ENCODE data around the gene ZNF341. TPM values are rescaled to one million over a fixed set of nuclear protein-coding genes. Genes with fewer than 3 reads are reported as not detected.
"Not testable (repeated sequence)": the region's sequence is repeated elsewhere in the genome, so short reads cannot be mapped to it uniquely, and the experiment has no call there.

Gene ZNF341
- total RNA-seq, 3 donors from 2014 or later = 5.0 to 5.6 (median 5.1) TPM

- ATAC-seq = no peak
- H3K4me1 ChIP-seq (ENCODE audit: low read depth) = peaks cover 27% of the 10 kb centered on the region
- no peak overlapping the region for H3K4me3 ChIP-seq
- intact Hi-C loops (cut with DNase I, micrococcal nuclease) = no loop called here
- TF ChIP-seq, protein P1, sequence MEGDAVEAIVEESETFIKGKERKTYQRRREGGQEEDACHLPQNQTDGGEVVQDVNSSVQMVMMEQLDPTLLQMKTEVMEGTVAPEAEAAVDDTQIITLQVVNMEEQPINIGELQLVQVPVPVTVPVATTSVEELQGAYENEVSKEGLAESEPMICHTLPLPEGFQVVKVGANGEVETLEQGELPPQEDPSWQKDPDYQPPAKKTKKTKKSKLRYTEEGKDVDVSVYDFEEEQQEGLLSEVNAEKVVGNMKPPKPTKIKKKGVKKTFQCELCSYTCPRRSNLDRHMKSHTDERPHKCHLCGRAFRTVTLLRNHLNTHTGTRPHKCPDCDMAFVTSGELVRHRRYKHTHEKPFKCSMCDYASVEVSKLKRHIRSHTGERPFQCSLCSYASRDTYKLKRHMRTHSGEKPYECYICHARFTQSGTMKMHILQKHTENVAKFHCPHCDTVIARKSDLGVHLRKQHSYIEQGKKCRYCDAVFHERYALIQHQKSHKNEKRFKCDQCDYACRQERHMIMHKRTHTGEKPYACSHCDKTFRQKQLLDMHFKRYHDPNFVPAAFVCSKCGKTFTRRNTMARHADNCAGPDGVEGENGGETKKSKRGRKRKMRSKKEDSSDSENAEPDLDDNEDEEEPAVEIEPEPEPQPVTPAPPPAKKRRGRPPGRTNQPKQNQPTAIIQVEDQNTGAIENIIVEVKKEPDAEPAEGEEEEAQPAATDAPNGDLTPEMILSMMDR (IDR thresholded peaks at IDR 0.05) = no peak
- no peaks in the 10 kb centered on the region for H3K9me3 ChIP-seq
- peak in 1 of 3 donors; percentile 41 for DNase-seq
- no peaks in the 10 kb centered on the region for H3K36me3 ChIP-seq (ENCODE audit: low read depth)
These were observed 59.7 kb downstream of the ZNF341 start for GRCh38 chr20:33791540-33791939.

DNA sequence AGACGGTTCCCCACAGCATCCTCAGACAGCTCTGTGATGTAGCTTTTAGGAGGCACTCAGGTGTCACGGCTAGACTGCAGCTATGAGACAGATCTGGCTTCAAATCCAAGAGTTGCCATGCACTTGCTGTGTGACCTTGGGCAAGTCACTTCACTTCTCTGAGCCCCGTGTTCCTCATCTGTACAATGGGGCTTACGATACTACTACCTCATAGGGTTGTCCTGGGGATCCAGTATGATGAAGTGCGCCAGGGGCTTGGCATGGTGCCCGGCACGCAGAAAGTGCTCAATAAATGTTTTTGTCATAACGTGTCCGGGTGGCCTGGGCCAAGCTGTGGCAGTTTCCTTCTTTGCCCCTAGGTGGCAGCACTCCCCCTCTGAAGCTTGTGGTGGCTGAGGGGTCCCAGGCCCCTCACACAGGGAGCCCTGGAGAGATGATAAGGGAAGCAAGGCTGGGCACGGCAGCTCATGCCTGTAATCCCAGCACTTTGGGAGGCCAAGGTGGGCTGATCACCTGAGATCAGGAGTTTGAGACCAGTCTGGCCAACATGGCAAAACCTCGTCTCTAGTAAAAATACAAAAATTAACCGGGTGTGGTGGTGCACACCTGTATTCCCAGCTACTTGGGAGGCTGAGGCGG lies 60.3 kb downstream of the ZNF341 start:
- ATAC-seq (peak; percentile 5), DNase-seq (peak; percentile 68 to 76 (median 74))
- H3K36me3 ChIP-seq (ENCODE audit: low read depth) = no peaks in the 10 kb centered on the region
- peaks cover 30% of the 10 kb centered on the region for H3K4me1 ChIP-seq (ENCODE audit: low read depth)
- intact Hi-C loops (cut with DNase I, micrococcal nuclease) = no loop called here
- H3K9me3 ChIP-seq = no peaks in the 10 kb centered on the region
- no peak overlapping the region for H3K4me3 ChIP-seq
- TF ChIP-seq, protein P1 (IDR thresholded peaks at IDR 0.05) = peak; percentile 75

DNA sequence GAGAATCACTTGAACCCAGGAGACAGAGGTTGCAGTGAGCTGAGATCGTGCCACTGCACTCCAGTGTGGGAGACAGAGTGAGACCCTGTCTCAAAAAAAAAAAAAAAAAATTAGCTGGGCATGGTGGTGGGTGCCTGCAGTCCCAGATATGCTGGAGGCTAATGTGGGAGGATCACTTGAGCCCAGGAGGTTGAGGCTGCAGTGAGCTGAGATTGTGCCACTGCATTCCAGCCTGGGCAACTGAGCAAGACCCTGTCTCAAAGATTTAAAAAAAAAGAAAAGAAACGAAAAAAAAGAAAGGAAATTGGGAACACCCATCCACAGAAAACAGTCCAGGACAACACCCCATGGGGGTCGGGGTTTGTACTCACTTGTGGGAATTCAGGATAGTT lies 60.8 kb downstream of the ZNF341 start:
- H3K4me3 ChIP-seq; intact Hi-C loops (cut with DNase I, micrococcal nuclease); H3K36me3 ChIP-seq (ENCODE audit: low read depth); ATAC-seq; DNase-seq; H3K9me3 ChIP-seq: not testable (repeated sequence)
- H3K4me1 ChIP-seq (ENCODE audit: low read depth) = peaks cover 30% of the 10 kb centered on the region

GRCh38 chr20:33793011-33793931 lies 61.5 kb downstream of the ZNF341 start:
- Histone ChIP-seq H3K36me3 (ENCODE audit: low read depth) (no peaks in the 10 kb centered on the region), H3K4me1 (ENCODE audit: low read depth) (peaks cover 32% of the 10 kb centered on the region), H3K4me3 (no peak overlapping the region), H3K9me3 (no peaks in the 10 kb centered on the region)
- DNase-seq = no peak
- TF ChIP-seq, protein P1 (IDR thresholded peaks at IDR 0.05) = no peak
- intact Hi-C loops (cut with DNase I, micrococcal nuclease) = no loop called here
- ATAC-seq = no peak

- DNase-seq (peak; percentile 68 to 76 (median 74)), ATAC-seq (peak; percentile 92)
- no peak overlapping the region for H3K4me3 ChIP-seq
- H3K4me1 ChIP-seq (ENCODE audit: low read depth) = peaks cover 16% of the 10 kb centered on the region
- H3K36me3 ChIP-seq (ENCODE audit: low read depth) = no peaks in the 10 kb centered on the region
- TF ChIP-seq, protein P1 (IDR thresholded peaks at IDR 0.05) = no peak
- intact Hi-C loops (cut with DNase I, micrococcal nuclease) = no loop called here
- H3K9me3 ChIP-seq = no peaks in the 10 kb centered on the region
These were observed 64.6 kb downstream of the ZNF341 start for GRCh38 chr20:33796263-33796906.
